Central memory CD8-positive, alpha-beta T cell (primary cell): ENCODE measurements around the gene KRTAP5-2.
A peak's percentile ranks its signal among the peaks of the same experiment; 100 is the strongest.
"Not testable (repeated sequence)": the region's sequence is repeated elsewhere in the genome, so short reads cannot be mapped to it uniquely, and the experiment has no call there.

Experiments
- ATAC-seq: fragments of 150-1000 bp; cut with Tn5 transposase; replicated peaks from 2 replicates; pipeline ENCODE4 v1.10.0; 2022; ENCODE audit warnings: mild to moderate bottlenecking, moderate FRiP score, moderate number of reproducible peaks; ENCODE audit not compliant: poor library complexity, severe bottlenecking; ENCODE audit errors: extremely low read depth
- DNase-seq, 2 donors: peaks; one replicate each; pipeline ENCODE4 v3.0.0; 2021; ENCODE audit warnings: low spot score in 2 of 2
- H3K27ac Mint-ChIP-seq: one replicate; pipeline ENCODE4 v1.8.0; 2022; ENCODE audit warnings: low read depth, mild to moderate bottlenecking, moderate library complexity, mixed read lengths
- H3K27me3 Mint-ChIP-seq: one replicate; pipeline ENCODE4 v1.8.0; 2022; ENCODE audit warnings: mixed read lengths
- H3K36me3 Mint-ChIP-seq: one replicate; pipeline ENCODE4 v1.8.0; 2022; ENCODE audit warnings: mild to moderate bottlenecking, moderate library complexity, mixed read lengths; ENCODE audit not compliant: insufficient read depth
- H3K4me1 Mint-ChIP-seq: one replicate; pipeline ENCODE4 v1.8.0; 2022; ENCODE audit warnings: mixed read lengths
- H3K4me3 Mint-ChIP-seq: one replicate; pipeline ENCODE4 v1.8.0; 2022; ENCODE audit warnings: mild to moderate bottlenecking, moderate library complexity, mixed read lengths
- H3K9me3 Mint-ChIP-seq: one replicate; pipeline ENCODE4 v1.8.0; 2022; ENCODE audit warnings: mixed read lengths

The KRTAP5-2 gene

DNA sequence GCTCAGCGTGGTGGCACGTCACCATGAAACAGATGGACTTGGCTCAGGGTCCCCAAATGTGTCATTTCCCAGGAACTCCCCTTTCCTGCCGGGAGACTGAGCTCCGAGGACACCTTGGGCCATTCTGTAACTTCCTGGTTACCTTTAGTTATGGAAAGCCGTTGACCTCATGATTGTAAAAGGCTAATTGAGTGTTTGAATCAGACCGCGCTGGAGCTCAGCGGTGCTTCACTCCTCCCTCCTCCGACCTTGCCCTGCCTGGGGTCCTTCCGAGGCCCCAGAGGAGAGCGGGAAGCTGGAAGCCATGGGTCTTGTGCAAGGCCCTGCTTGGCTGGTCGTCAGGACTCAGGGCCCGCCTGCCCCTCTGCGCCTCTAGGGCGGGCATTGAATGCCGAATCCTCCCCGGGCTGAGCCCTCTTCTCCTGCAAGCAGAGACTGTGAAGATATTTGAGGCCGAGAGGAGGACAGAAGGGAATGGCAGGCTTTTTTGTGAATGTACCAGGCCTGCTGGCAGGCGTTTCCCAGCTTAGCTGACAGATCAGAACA lies 1.4 kb downstream of the KRTAP5-2 start:
- H3K27ac Mint-ChIP-seq, H3K4me1 Mint-ChIP-seq, H3K4me3 Mint-ChIP-seq, H3K36me3 Mint-ChIP-seq, H3K9me3 Mint-ChIP-seq, ATAC-seq, DNase-seq: not testable (repeated sequence)
- H3K27me3 Mint-ChIP-seq, result peaks cover 55% of the 10 kb centered on the region

- H3K27ac Mint-ChIP-seq, result not testable (repeated sequence)
Measured at GRCh38 chr11:1595994-1596575, 2.0 kb downstream of the KRTAP5-2 start.

GRCh38 chr11:1592628-1593027 lies 5.5 kb downstream of the KRTAP5-2 start:
- Mint-ChIP-seq H3K27me3 (peaks cover 32% of the 10 kb centered on the region), H3K9me3 (no peaks in the 10 kb centered on the region), H3K4me1 (peaks cover 22% of the 10 kb centered on the region), H3K36me3 (no peaks in the 10 kb centered on the region), H3K4me3 (no peak overlapping the region), H3K27ac (no peak overlapping the region)
- DNase-seq (no peak), ATAC-seq (no peak)

More at GRCh38 chr11:1595994-1596575, 2.0 kb downstream of the KRTAP5-2 start:
- not testable (repeated sequence) for H3K4me1 Mint-ChIP-seq, ATAC-seq, H3K9me3 Mint-ChIP-seq, DNase-seq, H3K4me3 Mint-ChIP-seq, H3K36me3 Mint-ChIP-seq
- peaks cover 53% of the 10 kb centered on the region for H3K27me3 Mint-ChIP-seq

DNA sequence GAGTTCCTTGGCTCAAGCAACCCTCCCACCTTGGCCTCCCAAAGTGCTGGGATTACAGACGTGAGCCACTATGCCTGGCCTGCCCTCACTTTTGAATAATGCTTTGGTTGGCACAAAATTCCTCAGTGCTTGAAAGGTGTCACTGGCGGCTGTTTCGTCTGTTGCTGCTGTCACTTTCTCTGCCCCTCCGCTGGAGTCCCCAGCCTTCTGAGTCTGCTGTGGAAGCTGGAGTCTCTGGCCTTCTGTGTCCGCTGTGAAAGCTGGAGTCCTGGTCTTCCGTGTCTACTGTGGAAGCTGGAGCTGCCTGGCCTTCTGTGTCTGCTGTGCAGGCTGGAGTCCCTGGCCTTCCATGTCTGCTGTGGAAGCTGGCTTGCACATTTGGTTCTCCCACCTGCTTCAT lies 8.1 kb downstream of the KRTAP5-2 start:
- peaks cover 13% of the 10 kb centered on the region for H3K4me1 Mint-ChIP-seq
- ATAC-seq (no peak), DNase-seq (no peak)
- no peak overlapping the region for H3K4me3 Mint-ChIP-seq
- H3K9me3 Mint-ChIP-seq, result no peaks in the 10 kb centered on the region
- peaks cover 6% of the 10 kb centered on the region for H3K27me3 Mint-ChIP-seq
- no peak overlapping the region for H3K27ac Mint-ChIP-seq
- H3K36me3 Mint-ChIP-seq, result no peaks in the 10 kb centered on the region

DNA sequence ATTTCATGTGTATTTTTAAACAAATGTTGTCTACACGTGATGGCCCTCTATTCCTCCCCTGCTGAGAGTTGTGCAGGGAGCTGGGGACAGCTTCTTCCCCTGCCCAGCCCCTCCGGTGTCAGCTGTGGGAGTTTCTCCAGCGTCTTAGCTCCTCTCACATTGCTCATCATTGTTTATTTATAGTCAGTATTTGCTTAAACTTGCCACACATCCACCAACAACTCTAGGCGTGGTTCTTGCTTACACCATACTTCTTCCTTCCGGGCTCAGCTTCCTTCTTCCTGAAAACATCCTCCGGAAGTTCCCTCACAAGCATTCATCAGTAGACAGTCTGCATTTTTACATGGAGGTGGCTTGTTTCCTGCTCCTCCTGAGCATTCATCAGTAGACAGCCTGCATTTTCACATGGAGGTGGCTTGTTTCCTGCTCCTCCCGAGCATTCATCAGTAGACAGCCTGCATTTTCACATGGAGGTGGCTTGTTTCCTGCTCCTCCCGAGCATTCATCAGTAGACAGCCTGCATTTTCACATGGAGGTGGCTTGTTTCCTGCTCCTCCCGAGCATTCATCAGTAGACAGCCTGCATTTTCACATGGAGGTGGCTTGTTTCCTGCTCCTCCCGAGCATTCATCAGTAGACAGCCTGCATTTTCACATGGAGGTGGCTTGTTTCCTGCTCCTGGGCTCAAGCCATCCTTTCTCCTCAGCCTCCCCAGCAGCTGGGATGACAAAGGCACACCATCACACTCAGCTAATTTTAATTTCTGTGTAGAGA lies 8.7 kb downstream of the KRTAP5-2 start:
- DNase-seq, H3K27me3 Mint-ChIP-seq, H3K36me3 Mint-ChIP-seq, H3K9me3 Mint-ChIP-seq: not testable (repeated sequence)
- Mint-ChIP-seq H3K4me1 (peaks cover 14% of the 10 kb centered on the region), H3K4me3 (peak overlapping the region; percentile 67), H3K27ac (peak overlapping the region; percentile 90)
- peak; percentile 56 for ATAC-seq

DNA sequence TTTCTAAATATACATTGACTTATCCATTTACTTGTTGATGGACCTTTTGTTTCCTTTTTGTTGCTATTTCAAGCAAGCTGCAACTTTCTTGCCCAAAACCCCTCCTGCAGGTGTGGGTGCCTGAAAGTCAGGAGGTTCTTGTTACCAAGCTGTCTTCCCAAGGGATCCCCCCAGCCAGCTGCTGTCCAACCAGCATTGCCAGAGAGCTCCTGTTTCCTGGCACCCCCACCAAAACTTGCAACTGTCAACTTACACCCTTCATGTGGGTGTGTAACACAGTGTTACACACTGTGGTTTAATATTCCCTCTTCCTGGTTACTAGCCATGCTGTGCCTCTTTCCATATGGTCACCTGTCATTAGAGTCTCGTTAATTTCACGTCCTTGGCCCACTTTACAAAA lies 11.4 kb downstream of the KRTAP5-2 start:
- no peak overlapping the region for H3K27ac Mint-ChIP-seq
- no peaks in the 10 kb centered on the region for H3K9me3 Mint-ChIP-seq
- DNase-seq (no peak), ATAC-seq (no peak)
- no peaks in the 10 kb centered on the region for H3K27me3 Mint-ChIP-seq
- H3K36me3 Mint-ChIP-seq, result no peaks in the 10 kb centered on the region
- H3K4me3 Mint-ChIP-seq, result no peak overlapping the region
- H3K4me1 Mint-ChIP-seq, result peaks cover 21% of the 10 kb centered on the region

GRCh38 chr11:1584661-1585370 lies 13.3 kb downstream of the KRTAP5-2 start, which contains the start of gene KRTAP5-1:
Gene KRTAP5-1 (minus strand): TSS chr11:1585283. CDS start chr11:1585249, 34 bp downstream.
- not testable (repeated sequence) for H3K36me3 Mint-ChIP-seq, H3K27ac Mint-ChIP-seq, ATAC-seq, H3K27me3 Mint-ChIP-seq, DNase-seq, H3K4me3 Mint-ChIP-seq, H3K9me3 Mint-ChIP-seq
- H3K4me1 Mint-ChIP-seq, result peaks cover 21% of the 10 kb centered on the region

DNA sequence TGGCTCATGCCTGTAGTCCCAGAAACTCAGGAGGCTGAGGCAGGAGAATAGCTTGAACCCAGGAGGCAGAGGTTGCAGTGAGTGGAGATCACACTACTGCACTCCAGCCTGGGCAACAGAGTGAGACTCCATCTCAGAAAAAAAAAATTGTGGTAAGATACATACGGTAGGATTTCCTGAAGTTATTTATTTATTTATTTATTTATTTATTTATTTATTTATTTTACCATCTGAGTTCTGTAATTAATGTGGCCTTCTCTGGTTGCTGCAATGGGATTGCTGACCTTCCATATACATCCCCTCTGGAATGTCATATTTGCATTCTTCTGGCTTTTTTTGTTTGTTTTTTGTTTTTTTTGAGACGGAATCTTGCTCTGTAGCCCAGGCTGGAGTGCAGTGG lies 15.2 kb downstream of the KRTAP5-2 start:
- H3K27me3 Mint-ChIP-seq, ATAC-seq, H3K4me1 Mint-ChIP-seq, H3K4me3 Mint-ChIP-seq, H3K36me3 Mint-ChIP-seq, H3K27ac Mint-ChIP-seq, DNase-seq, H3K9me3 Mint-ChIP-seq: not testable (repeated sequence)

DNA sequence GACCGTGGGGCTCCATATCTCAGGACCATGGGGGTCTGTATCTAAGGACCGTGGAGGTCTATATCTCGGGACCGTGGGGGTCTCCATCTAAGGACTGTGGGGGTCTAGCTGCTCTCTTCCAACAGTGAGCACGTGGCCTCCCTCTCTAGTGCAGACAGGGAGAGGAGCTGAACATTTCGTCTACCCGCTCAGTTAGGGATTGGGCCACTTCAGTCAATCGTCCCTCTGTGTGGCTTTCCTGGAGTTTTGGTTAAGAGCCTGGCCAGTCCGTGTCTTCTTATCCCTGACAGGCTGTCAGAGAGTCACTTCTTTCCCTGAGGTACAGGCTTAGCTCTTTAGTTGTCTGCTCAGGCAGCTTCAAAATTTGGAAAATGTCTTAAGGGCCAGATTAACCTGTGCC lies 16.1 kb downstream of the KRTAP5-2 start:
- DNase-seq (no peak), ATAC-seq (no peak)
- no peaks in the 10 kb centered on the region for H3K27me3 Mint-ChIP-seq
- no peaks in the 10 kb centered on the region for H3K36me3 Mint-ChIP-seq
- no peak overlapping the region for H3K27ac Mint-ChIP-seq
- no peaks in the 10 kb centered on the region for H3K9me3 Mint-ChIP-seq
- H3K4me1 Mint-ChIP-seq, result peaks cover 7% of the 10 kb centered on the region
- H3K4me3 Mint-ChIP-seq, result no peak overlapping the region

DNA sequence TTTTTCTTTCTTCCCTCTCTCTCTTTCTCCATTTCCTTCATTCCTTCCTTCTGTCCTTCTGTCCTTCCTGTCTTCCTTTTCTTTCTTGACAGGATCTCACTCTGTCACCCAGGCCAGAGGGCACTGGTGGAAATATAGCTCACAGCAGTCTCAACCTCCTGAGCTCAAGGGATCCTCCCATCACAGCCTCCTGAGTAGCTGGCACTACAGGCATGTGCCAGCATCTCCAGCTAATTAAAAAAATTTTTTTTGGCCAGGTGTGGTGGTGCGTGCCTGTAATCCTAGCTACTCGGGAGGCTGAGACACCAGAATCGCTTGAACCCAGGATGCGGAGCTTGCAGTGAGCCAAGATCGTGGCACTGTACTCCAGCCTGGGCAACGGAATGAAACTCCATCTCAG lies 21.3 kb downstream of the KRTAP5-2 start:
- no peak overlapping the region for H3K27ac Mint-ChIP-seq
- ATAC-seq (no peak), DNase-seq (no peak)
- H3K4me1 Mint-ChIP-seq, result peaks cover 11% of the 10 kb centered on the region
- H3K36me3 Mint-ChIP-seq, result peaks cover 12% of the 10 kb centered on the region
- no peak overlapping the region for H3K4me3 Mint-ChIP-seq
- H3K27me3 Mint-ChIP-seq, result no peaks in the 10 kb centered on the region
- no peaks in the 10 kb centered on the region for H3K9me3 Mint-ChIP-seq

GRCh38 chr11:1575756-1576155 lies 22.3 kb downstream of the KRTAP5-2 start:
- not testable (repeated sequence) for H3K27ac Mint-ChIP-seq, H3K9me3 Mint-ChIP-seq, ATAC-seq, H3K27me3 Mint-ChIP-seq, DNase-seq
- H3K4me3 Mint-ChIP-seq, result peak overlapping the region; percentile 88
- peaks cover 11% of the 10 kb centered on the region for H3K4me1 Mint-ChIP-seq
- peaks cover 15% of the 10 kb centered on the region for H3K36me3 Mint-ChIP-seq

DNA sequence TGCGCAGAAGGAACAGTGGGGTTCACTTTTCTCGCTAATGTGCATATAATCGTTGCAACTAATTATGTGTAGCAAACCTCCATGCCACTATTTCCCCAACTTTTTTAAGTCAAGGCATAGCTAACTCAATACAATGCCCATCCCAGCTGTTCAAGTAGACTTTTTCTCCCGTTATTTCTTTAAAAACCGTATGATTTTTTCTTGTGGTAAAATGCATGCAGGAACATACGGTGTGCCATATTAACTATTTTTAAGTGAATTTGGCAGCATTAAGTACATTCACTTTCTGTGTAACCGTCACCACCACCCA lies 23.2 kb downstream of the KRTAP5-2 start:
- Mint-ChIP-seq H3K36me3 (peaks cover 19% of the 10 kb centered on the region), H3K27ac (no peak overlapping the region), H3K4me1 (peaks cover 11% of the 10 kb centered on the region), H3K27me3 (no peaks in the 10 kb centered on the region), H3K9me3 (no peaks in the 10 kb centered on the region), H3K4me3 (peak overlapping the region; percentile 88)
- DNase-seq (no peak), ATAC-seq (no peak)
